HG03521 (cell line): ENCODE results near the gene ZDHHC1.
"Not testable (repeated sequence)": the region's sequence is repeated elsewhere in the genome, so short reads cannot be mapped to it uniquely, and the experiment has no call there.

Experiments
- ATAC-seq: cut with Tn5 transposase; IDR thresholded peaks from one replicate; pipeline ENCODE4 v1.9.1; 2021; ENCODE audit warnings: mild to moderate bottlenecking, moderate library complexity; ENCODE audit not compliant: unreplicated experiment

The ZDHHC1 gene

DNA sequence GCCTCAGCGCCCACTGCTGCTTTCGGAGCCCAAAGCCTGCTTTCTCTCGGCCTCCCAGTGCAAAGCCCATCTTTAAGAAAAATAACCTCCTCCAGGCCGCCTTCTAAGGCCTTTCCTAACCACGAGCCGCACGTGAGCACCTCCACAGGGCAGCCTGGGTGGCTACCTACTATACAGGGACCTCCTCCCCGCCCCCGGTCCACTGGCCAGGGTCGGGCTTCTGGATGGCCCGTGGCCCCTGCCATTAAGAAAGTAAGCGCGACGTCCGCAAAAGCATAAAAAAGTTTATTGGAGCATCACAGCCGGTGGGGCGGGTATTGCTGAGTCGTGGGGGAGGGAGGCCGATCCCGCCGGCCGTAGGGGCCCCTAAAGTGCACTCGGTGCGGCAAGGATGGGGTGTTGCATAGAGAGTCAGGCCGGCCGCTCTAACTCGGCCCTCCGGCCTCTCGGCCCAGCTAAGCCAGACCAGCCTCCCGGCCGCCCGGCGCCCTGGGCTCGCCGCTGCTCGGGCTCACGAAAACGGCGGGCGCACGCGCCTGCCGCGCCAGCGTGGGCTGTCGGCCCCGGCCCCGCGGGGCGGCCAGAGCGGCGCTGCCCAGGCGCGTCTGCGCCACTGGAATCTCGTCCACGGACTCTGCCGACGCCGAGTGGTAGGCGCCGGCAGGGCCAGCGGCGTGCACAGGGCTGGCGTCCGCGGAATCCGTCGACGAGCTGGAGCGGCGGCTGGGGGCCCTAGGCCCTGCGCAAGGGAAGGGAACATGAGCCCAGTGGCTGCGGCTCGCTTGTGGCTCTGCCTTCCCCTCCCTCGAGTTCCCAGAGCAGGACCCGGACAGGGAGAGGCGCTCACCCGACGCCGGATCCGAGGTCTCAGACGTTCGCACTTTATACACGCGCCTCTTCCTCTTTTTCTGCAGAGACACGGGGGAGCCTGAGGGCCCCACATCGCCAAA, 21.8 kb downstream of the ZDHHC1 start:
- ATAC-seq: no peak

DNA sequence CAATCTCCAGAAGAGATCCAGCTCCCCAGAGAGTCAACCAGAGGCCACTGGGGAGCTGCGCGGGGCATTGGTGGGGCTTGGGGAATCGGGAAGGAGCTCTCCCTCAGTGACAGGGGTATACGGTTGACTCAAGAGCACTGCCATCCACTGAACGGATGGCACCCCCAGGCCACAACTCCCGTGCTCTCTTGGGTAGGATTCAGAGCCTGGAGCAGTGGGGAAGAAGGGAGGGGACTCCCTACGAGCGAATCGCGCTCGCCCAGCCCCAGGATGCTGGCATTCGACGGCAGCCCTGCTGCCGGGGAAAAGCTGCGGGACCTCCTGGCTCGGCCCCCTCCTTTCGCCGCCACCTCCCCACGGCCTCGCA, 22.5 kb downstream of the ZDHHC1 start:
- ATAC-seq: no peak

DNA sequence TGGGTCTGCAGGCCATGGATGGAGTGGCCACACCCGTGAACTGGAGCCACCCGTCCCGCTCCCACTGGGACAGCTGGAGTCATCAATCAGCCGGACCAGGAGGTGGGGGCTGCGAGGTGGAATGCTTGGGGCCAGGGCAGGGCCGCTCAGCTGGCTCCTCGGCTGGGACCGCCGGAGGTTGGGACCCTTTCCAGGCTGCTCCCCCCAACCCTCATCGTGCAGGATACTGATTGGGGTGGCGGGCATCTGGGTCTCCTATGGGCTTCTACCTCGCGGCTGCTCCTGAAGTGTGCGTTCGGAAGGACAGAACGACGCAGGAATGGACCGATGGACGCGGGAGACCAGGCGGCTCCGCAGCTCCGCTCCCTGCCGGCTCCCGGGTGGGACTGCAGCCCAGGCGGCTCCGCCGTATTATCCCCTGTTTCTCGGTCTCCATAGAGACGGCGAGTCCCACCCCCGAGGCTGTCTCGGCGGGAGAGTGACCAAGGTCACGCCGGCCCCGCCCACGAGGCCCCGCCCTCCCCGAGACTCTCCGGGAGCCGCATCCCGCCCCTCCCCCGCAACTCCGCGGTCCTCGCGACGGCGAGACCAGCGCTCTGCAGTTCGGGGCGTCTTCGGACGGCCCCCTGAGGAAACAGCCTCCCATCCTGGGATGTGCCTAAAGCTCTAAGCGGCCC, 23.0 kb downstream of the ZDHHC1 start, which contains the start of gene TPPP3:
Gene TPPP3 (minus strand): TSS at position 388 of the 677 bp plus-strand sequence. CDS start 2,387 bp downstream, outside the sequence.
- no peak for ATAC-seq

DNA sequence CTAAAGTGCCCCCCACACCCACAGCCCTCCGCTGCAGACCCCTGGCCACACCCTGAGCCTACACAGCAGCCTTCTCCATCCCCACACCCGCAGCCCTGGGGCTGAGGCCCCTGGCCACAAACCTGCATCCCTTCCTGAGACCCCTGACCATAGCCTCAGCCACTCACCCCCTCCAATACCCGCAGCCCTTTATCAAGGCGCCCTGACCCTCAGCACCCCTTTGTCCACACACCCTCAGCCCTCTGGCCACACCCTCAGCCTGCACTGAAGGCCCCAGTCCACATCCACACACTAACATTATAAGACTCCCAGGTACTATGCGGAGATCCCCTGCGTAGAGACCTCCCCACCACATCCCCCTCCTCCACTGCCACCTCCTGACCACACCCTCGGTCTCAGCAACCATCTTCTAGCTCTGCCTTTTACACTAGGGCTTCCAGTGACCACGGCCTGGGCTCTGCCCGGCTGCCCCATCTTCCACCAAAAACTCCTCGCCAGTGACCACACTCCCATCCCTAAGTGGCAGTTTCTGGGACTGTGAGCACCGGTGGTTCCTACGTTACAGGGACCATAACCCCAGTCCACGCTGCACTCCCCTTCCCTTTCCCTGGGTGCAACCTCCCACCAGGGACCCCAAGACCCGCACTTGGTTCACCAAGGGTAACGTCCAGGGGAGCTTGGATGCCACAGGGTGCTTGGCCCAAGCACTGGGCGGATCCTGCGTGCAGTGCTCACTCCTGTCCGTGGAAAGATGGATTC, 23.8 kb downstream of the ZDHHC1 start:
- ATAC-seq: no peak

DNA sequence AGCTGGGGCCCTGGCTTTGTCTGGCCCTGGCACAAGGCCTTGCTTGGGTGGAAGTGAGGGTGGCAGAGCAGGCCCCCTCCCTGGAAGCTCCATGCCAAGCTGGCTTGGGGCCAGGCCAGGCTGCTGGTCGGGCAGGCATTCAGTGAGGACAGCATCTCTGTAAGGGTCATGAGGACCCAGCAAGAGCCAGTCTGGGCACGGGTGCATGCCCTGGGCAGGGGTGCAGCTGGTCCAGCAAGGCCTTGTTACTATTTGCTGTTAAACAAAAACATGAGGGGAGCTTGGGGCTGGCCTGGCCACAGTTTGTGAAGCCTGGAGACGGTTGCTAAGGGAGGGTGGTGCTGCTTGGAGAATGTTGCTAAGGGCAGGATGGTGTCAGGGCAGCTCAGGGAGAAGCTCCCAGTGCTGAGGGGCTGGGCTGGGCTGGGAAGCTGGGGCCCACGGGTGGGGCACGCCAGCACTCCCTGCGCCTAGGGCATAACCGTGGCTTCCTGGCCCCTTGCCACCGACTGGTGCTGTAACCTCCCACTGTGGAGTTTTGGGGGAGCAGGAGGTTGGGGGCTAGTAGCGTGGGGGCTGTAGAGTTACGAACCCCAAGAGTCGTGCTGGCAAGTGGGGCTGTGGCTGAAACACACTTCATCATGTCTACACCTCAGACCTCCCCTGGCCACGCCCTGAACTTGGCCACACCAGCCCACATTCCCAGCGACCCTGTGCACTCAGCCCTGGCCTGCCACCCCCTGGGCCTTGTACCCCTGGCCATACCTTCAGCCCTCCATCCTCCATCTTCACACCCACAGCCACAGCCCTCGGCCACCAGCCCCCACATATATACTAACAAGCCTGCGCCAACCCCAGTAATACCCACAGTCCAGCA, 24.6 kb downstream of the ZDHHC1 start:
- ATAC-seq: no peak

DNA sequence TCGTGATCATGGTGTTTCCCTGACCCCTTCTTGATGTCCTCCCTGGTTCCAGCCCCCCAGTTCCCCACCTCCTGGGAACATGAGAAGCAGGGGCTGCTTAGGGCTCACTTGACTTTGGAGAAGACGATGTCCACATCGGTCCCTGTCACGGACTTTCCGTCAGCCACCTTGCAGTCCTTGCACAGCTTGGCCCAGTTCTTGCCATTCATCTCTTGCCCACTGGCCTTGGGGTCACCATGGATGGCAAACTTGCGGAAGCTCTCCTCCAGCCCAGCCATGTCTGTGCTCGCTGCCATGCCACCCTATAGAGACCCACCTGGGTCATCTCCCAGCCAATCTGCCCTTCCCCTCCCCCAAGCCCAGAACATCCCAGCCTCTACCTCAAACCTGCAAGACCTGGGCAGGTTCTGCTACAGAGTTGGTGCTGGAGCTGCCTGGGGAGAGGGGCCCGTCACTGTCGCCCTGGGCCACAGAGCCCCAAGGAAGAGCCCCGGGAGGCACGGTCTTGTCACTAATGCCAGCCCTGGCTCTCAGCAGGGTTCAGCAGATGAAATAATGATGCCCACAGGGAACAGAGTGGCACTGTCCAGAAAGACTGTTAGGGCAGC, 25.4 kb downstream of the ZDHHC1 start:
- no peak for ATAC-seq

DNA sequence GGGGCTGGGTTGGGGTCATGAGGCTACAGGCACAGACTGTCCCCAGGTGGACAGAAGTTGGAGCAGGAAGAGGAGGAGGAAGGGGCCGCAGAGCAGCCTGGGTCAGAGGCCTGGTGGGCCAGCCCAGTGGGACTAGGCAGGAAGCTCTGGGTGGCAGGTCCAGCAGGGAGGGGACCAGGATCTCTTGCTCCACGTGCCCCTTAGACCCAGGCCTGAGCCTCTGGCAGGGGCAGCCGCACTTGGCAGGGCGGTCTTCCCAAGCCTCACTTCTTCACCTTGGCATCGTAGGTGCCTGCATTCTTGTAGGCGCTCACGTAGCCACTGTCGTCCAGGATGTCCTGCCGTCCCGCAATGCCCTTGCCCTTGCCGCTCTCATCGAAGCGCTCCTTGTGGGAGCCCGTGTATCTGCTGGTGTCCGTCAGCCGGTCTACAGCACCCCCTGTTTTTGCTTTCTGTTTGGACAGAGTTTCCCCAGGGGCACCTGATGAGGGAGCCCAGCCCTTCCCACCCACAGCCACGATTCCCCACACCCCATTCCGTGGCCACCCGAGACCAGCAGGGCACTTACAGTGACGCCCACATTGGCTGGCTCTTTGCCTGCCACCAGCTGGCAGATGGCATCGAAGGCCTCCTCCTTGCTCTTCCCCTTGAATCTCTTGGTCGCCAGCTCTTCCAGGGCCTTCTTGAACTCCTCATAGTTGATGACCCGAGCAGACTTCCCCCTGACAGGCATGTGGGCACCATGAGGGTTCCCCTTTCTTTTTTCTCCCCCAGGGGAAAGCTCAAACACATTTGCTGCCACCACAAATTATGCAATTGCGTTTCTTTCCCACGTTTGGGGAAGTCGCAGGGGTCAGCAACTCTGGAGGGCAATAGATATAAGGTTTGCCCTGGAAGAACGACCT, 26.1 kb downstream of the ZDHHC1 start:
- ATAC-seq: no peak

DNA sequence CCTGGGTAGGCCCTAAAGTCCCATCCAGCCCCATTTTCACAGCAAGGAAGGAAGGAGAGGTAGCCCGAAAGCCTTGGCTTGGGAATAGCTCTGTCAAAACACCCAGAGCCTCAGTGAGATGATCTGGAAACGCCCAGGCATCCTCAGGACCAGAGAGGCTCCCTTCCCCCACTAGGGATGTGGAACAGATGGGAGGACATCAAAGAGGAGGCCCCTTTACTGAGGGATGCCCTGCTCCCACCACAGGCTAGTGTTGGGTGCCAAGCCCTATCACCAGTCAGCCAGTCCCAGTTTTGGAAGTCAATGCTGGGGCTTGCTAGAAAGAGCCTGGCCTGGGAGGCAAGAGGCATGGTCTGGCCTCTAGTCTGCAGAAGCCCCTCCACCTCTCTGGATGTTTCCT, 27.7 kb downstream of the ZDHHC1 start:
- no peak for ATAC-seq

DNA sequence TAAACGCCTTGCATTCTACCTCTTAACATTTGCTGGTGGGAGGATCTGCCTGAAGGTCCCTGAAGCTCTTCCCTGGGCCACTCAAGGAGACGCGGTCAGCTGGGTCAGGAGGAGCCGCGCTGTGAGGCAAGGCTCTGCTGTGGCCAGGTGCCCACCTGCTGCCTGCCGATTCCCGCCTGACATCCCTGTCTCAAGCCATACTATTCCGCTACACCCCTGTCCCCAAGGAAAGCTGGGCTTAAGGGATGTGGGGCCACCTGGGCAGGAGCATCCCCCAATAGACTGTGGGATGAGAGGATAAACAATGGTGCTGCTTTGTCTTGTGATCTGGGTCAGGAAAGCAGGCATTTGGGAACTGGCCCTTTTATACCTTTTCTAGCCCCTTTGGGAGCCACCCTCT, 28.1 kb downstream of the ZDHHC1 start:
- no peak for ATAC-seq

DNA sequence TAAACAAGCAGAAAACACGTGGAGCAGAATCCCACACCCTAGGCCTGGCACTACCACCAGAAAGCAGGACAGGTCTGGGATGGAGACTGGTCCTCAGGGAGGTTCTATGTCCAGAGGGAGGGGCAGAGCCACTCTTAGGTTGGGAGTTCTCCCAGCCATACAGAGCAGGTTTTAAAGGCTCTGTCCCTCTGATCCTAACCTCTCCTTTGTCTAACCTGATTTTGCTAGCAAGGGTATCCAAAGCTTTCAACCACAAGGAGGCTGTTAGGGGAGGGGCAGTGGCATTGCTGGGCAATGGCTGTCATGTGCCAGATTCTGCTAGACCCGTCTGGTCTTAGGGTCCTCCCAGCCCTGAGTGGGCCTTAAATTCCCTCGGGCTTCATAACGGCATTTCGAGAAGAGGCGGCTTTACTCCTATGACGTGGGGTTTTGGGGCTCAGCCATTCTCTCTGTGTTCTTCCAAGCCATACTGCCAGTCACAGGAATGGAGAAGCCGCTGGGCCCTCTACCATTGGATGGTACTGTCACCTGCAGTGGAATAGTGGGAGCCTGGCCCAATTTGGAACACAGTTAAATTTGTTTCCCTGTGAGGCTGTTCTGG, 28.7 kb downstream of the ZDHHC1 start:
- no peak for ATAC-seq

DNA sequence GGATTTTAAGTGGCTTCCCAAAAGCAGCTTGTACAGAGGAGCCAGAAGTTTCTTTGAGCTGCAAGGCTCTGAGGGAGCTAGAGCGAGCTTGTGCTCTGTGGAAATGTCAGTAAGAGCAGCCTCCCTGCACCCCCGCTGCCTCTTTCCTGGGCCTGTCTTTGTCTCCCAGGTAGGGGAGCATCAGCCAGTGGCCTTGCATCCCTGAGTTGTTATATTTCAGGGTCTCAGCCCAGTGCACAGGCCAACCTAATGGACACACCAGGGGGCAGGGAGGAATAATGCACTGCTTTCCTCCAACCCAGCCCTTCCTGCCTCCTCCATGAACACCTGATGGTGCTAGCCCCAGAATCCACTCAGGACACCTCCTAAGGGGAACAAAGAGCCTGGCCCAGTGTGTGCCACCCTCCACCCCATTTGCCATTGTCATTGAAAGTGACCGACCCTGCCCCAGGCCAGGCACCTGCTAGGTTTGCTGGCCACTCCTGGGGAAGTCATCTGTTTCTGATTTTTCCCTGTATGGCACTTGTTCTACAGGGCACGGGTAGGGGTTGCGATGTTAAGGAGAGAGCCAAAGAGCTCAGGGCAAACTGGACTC, 29.3 kb downstream of the ZDHHC1 start:
- no peak for ATAC-seq

DNA sequence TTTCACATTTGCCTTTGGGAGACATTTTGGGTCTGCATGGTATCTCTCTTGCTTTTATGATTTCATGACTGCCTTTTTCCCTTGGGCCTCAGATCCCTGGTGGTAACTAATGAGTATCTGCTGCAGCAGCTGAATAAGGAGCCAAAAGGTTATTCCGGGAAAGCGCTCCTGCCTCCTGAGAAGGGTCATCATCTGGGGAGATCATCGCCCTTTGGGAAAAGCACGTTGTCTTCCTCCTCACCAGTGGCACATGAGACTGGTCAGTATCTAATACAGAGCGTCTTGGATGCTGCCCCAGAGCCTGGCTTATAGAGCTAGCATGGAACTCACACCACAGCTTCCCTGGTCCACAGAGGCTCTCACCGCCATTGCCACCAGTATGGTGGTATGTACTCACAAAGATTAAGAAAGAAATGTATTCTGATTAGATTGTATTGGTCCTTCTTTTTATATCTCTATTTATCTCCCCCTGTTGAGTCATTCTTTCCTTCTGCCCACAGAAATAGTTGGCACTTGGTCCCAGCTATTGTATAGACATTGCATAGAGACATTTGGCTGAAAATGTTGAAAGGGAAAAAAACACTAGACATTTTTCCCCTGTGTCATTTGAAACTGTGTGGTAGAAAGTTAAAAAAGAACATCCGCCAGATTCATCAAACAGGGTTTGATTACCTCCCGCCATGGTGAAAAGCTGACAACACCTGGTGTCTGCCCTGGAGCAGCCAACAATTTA, 31.3 kb downstream of the ZDHHC1 start:
- no peak for ATAC-seq

DNA sequence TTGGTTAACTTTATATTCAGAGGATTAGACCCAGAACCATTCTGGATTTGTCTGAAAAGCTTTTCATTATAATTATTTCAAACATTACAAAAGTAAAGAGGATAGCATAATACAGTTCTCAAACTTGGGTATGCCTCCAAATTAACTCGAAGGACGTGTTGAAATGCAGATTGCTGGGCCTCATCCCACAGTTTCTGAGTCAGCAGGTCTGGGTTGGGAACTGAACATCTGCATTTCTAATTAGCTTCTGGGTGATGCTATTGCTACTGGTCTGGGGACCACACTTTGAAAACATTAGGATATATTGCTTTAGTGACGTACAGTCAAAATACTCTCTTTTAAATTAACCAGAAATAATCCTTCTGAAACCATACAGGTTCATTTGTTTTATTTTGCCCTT, 33.0 kb downstream of the ZDHHC1 start:
- ATAC-seq: no peak

DNA sequence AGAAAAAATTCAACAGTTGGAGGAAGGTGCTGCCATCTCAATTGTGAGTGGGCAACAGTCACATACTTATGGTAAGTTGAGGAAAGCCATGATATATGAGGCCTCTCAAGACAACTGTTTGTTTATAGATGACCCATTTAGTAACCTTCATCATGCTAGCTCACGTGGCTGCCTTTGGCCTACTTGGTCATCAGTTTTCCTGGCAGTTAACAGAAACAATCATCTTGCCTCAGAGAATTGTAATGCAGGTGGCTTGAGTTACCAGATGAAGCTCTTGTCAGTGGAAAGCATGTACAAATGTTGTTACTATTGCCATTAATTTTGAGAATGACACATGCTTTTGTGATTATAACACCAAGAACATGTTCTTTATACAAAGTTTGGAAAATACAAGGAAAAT, 37.6 kb downstream of the ZDHHC1 start:
- no peak for ATAC-seq

DNA sequence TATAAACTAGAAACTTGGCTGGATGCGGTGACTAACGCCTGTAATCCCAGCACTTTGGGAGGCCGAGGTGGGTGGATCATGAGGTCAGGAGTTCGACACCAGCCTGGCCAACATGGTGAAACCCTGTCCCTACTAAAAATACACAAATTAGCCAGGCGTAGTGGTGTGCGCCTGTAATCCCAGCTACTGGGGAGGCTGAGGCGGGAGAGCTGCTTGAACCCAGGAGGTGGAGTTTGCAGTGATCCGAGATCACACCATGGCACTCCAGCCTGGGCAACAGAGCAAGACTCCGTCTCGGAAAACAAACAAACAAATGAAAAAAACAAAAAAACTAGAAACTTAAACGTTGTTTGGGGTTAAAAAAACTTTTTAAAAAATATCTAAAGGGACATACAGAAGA, 40.3 kb downstream of the ZDHHC1 start:
- not testable (repeated sequence) for ATAC-seq

DNA sequence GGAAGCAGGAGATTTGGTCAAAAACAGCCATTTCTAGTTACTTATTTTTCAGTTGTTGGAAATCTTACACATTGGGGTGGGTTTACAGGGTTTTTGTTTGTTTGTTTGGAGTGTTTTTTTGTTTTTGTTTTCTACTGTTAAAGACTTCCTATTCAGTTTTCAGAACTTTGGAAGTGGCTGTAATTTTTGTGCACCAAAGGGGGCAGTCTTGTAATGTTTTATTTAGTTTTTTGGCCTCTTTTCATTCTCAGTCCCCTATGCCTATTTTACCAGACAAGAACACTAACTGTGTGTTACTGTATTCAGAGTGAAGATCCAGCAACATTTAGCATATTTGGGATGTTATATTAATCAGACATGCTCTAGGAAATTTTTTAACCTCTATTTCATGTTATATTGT, 43.6 kb downstream of the ZDHHC1 start:
- no peak for ATAC-seq

DNA sequence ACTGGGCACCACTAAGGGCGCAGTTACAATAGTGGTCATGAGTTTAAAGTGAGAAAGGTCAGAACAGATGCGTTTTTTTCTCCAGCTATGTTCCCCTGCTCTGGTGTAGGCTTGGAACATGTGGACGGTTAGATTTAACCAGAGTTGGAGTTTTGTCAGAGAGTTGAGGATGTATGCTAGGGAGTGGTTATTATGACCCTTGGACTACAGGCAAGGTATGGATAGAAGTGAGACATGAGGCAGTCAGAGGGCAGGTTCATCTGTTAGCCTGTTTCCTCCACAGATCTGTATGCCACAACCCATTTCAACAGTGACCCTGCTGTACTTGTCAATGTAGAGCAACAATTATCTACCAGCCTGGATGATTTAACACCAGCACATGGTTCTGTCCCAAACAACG, 45.6 kb downstream of the ZDHHC1 start:
- no peak for ATAC-seq
